Activated CD4-positive, alpha-beta T cell treated with anti-CD3 and anti-CD28 coated beads, Interleukin-2, amount 10 ng/mL, durations not matched to agents 24 days and 14 days (primary cell): ENCODE results near the gene PPP6R2. TPM values are rescaled to one million over a fixed set of nuclear protein-coding genes. Genes with fewer than 3 reads are reported as not detected.

ENCODE experiments used
- DNase-seq: peaks from one replicate; pipeline ENCODE4 v3.0.0; 2022
- H3K27ac Mint-ChIP-seq: one replicate; pipeline ENCODE4 v1.8.0; 2022; ENCODE audit warnings: mild to moderate bottlenecking, mixed read lengths
- H3K27me3 Mint-ChIP-seq: one replicate; pipeline ENCODE4 v1.8.0; 2022; ENCODE audit warnings: mixed read lengths
- H3K36me3 Mint-ChIP-seq: one replicate; pipeline ENCODE4 v1.8.0; 2022; ENCODE audit warnings: low read depth, mild to moderate bottlenecking, mixed read lengths
- H3K4me1 Mint-ChIP-seq: one replicate; pipeline ENCODE4 v1.8.0; 2021; ENCODE audit warnings: mixed read lengths
- H3K4me3 Mint-ChIP-seq: one replicate; pipeline ENCODE4 v1.8.0; 2022; ENCODE audit warnings: mild to moderate bottlenecking, moderate library complexity, mixed read lengths
- H3K9me3 Mint-ChIP-seq: one replicate; pipeline ENCODE4 v1.8.0; 2021; ENCODE audit warnings: mixed read lengths
- intact Hi-C: fragments of 100-400 bp; cut with micrococcal nuclease; formaldehyde crosslinking; loops from one replicate; pipeline ENCODE4 v1.15.1; 2023
- total RNA-seq: library from RNA; stranded (reverse); gene quantifications from 2 replicates; pipeline ENCODE4 v1.2.3, GENCODE V29; 2022

Gene PPP6R2
- total RNA-seq, 1 donor from 2014 or later: 44.0 TPM

DNA sequence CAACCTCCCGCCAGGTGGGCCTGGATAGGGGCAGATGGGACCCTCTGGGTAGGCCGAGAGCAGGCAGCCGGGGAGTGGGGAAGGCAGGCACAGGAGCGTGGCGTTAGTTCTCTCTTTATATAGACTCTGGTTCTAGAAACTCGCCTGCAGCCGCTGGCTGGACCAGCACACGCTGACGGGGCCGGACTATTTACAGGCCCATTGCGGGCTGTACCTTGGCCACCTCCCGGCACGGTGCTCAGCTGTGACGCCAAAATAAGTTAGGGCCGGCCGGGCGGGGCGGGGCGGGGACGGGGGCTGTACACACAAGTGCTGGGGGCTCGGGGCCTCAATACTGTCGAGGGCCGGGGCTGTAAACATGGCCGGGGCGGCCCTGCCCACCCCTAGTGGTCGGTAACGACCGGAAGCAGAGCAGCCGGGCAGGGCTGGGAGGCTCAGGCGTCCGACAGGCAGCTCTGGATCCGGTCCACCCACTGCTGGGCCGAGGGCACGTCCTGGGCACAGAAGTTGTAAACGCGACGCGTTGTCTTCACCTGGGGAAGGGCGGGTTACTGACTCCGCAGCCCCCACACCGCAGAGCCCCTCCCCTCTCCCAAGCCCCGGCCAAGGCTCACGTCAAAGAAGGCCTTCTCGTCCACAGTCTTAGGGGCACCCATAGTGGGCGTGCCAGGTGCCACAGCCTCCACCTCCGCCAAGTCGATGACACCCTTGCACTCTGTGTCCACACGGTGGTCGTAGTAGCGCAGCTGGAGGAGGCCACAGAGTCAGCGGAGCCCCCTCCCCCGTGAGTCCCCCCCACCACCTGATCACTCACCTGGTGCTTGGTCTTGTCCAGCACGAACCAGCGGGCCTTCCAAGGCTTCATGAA is 103.8 kb downstream of the PPP6R2 start:
- peaks cover 42% of the 10 kb centered on the region for H3K36me3 Mint-ChIP-seq
- H3K4me1 Mint-ChIP-seq: peaks cover 4% of the 10 kb centered on the region
- H3K4me3 Mint-ChIP-seq: no peak overlapping the region
- no peaks in the 10 kb centered on the region for H3K9me3 Mint-ChIP-seq
- no peaks in the 10 kb centered on the region for H3K27me3 Mint-ChIP-seq
- no peak for DNase-seq
- no peak overlapping the region for H3K27ac Mint-ChIP-seq
- intact Hi-C loops: no loop called here

DNA sequence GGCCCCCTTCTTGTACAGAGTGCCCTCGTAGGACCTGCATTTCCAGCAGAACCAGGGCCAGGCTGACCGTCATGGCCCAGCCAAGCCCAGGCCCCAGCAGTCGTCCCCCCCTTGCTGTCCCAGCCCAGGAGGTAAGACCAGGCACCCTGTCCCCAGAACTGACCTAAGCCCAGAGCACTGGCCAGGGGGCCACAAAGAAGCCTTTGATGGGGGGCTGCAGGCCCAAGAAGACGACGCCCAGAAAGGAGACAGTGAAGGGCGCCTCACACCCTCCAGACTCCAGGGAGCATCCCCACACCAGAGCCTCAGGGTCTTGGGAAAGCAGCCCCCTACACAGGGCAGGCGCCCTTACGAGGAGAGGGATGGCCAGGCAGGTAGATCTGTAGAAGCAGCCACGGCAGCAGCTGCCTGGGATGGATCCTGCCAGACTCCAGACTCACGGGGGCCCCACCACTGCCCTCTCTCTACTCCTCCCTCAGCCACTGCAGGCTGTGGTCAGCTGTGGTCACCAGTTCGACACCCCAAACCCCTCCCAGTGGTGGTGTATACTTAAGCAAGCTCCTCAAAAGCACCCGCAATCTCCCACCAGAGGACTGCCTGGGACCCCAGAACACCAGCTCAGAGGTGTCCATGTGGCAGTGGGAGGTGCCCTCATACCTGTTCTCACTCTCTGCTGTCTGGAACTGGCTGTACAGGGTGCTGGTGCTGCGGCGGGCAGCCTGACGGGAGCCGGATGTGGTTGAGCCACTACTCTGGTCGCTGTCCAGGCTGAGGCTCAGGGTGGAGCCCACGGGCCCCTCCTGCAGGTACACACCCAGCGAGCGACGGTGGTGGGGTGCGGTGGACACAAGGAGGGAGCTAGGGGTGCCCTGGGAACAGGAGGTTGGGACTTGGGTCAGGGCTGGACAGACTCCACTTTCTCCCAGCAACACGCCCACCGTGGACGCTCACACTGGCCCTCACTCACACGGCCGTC is 104.7 kb downstream of the PPP6R2 start:
- no peak overlapping the region for H3K4me3 Mint-ChIP-seq
- peaks cover 6% of the 10 kb centered on the region for H3K4me1 Mint-ChIP-seq
- no peaks in the 10 kb centered on the region for H3K9me3 Mint-ChIP-seq
- peaks cover 44% of the 10 kb centered on the region for H3K36me3 Mint-ChIP-seq
- intact Hi-C loops: no loop called here
- H3K27me3 Mint-ChIP-seq: no peaks in the 10 kb centered on the region
- H3K27ac Mint-ChIP-seq: no peak overlapping the region
- DNase-seq: no peak

DNA sequence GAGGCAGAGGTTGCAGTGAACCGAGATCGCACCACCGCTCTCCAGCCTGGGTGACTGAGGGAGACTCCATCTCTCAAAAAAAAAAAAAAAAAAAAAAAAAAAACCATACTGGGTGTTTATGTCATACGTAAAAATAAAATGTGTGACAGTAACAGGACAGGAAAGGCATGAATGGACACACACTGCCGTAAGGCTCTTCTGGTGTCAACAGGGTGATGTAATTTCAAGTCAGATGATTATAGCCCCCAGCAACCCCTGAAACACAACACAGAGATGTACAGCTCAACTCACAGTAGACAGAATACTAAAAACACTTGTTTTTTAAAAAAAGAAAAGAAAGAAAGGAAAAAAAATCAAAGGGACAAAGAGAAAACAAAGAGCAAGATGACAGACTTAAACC is 109.5 kb downstream of the PPP6R2 start:
- Mint-ChIP-seq H3K9me3 (no peaks in the 10 kb centered on the region), H3K4me1 (peaks cover 13% of the 10 kb centered on the region), H3K27me3 (no peaks in the 10 kb centered on the region), H3K4me3 (no peak overlapping the region), H3K36me3 (peaks cover 45% of the 10 kb centered on the region), H3K27ac (peak overlapping the region; percentile 54)
- DNase-seq: no peak
- intact Hi-C loops: loop anchor here (5.0 kb wide), 1 partner anchor 55 kb away; the partner anchor contains the start of genes LMF2 and NCAPH2

DNA sequence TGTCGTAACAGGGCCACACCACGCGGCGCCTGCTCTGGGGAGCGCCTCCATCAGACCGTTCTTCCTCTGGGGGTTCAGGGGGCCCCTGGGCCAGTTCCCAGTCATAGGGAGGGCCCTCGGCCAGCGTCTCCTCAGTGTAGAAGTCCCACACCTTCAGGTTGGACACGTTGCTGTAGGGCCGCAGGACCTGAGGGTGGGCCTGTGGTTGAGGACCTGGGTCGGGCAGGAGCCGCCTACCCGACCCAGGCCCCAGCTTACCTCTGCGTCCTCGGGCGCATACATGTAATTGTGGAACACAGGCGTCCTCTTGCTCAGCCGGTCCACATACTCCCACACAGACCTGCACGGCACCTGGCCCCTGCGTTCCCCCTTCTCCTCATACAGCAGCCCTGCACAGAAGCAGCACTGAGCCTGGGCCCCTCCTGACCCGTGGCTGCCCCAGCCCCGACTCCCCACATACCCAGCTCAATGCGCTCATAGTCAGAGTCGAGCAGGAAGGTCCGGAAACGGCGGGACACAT is 111.5 kb downstream of the PPP6R2 start:
- Mint-ChIP-seq H3K27ac (no peak overlapping the region), H3K9me3 (no peaks in the 10 kb centered on the region), H3K27me3 (no peaks in the 10 kb centered on the region), H3K4me1 (peaks cover 11% of the 10 kb centered on the region), H3K4me3 (no peak overlapping the region), H3K36me3 (peaks cover 45% of the 10 kb centered on the region)
- no peak for DNase-seq
- intact Hi-C loops: loop anchor here (5.0 kb wide), 1 partner anchor 53 kb away; the partner anchor contains the start of genes LMF2 and NCAPH2

DNA sequence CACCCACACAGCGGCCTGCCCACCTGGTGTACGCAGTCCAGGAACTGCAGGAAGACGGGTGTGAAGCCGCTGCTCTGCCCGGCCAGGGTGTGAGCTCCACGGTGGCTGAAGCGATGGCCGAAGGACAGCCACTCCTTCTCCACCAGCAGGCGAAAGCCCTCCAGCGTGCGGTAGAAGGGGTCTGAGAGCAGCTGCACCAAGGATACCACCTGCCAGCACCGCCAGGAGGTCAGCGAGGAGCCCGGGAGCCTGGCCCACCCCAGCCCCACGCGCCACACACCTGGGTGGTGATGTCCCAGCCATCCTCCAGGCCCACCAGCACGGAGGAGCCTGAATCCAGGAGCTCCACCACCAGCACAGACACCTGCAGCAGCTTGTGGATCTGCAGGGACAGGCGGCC is 112.1 kb downstream of the PPP6R2 start:
- H3K4me3 Mint-ChIP-seq: no peak overlapping the region
- H3K4me1 Mint-ChIP-seq: peaks cover 9% of the 10 kb centered on the region
- H3K27me3 Mint-ChIP-seq: no peaks in the 10 kb centered on the region
- H3K36me3 Mint-ChIP-seq: peaks cover 43% of the 10 kb centered on the region
- H3K27ac Mint-ChIP-seq: no peak overlapping the region
- intact Hi-C loops: no loop called here
- no peaks in the 10 kb centered on the region for H3K9me3 Mint-ChIP-seq
- no peak for DNase-seq

- DNase-seq: no peak
- peaks cover 9% of the 10 kb centered on the region for H3K4me1 Mint-ChIP-seq
- no peaks in the 10 kb centered on the region for H3K27me3 Mint-ChIP-seq
- no peak overlapping the region for H3K4me3 Mint-ChIP-seq
- intact Hi-C loops: no loop called here
- no peaks in the 10 kb centered on the region for H3K9me3 Mint-ChIP-seq
- H3K27ac Mint-ChIP-seq: no peak overlapping the region
- H3K36me3 Mint-ChIP-seq: peaks cover 43% of the 10 kb centered on the region
These were observed 112.9 kb downstream of the PPP6R2 start for GRCh38 chr22:50456026-50456425.

GRCh38 chr22:50456466-50457234 is 113.5 kb downstream of the PPP6R2 start:
- H3K36me3 Mint-ChIP-seq: peaks cover 40% of the 10 kb centered on the region
- peak; percentile 72 for DNase-seq
- peaks cover 9% of the 10 kb centered on the region for H3K4me1 Mint-ChIP-seq
- no peaks in the 10 kb centered on the region for H3K27me3 Mint-ChIP-seq
- H3K9me3 Mint-ChIP-seq: no peaks in the 10 kb centered on the region
- no peak overlapping the region for H3K4me3 Mint-ChIP-seq
- intact Hi-C loops: no loop called here
- H3K27ac Mint-ChIP-seq: no peak overlapping the region

DNA sequence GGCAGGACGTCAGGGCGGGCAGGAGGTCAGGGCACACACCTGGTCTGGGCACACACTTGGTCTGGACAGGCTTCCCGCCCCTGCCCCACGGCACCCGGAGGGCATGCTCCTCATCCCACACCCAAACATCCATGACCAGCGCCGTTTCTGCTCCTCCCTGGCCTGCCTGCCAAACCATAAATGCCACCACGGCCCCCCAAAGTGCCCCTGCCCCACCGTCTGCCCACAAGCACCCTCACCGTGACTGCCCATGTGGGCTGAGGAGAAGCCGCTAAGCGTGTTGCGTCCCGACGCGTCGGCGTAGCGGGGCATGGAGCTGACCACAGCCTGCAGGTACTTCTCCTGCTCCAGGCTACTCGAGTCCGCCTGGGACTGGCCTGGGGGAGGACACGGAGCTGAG is 115.9 kb downstream of the PPP6R2 start:
- Mint-ChIP-seq H3K27ac (no peak overlapping the region), H3K9me3 (no peaks in the 10 kb centered on the region), H3K4me1 (peaks cover 1% of the 10 kb centered on the region), H3K27me3 (no peaks in the 10 kb centered on the region), H3K4me3 (no peak overlapping the region), H3K36me3 (peaks cover 39% of the 10 kb centered on the region)
- no peak for DNase-seq
- intact Hi-C loops: no loop called here

- Mint-ChIP-seq H3K4me1 (peaks cover 1% of the 10 kb centered on the region), H3K27ac (no peak overlapping the region), H3K36me3 (peaks cover 41% of the 10 kb centered on the region), H3K4me3 (no peak overlapping the region), H3K9me3 (no peaks in the 10 kb centered on the region), H3K27me3 (no peaks in the 10 kb centered on the region)
- no peak for DNase-seq
- intact Hi-C loops: no loop called here
These were observed 116.5 kb downstream of the PPP6R2 start for GRCh38 chr22:50459496-50460140.

- H3K4me3 Mint-ChIP-seq: no peak overlapping the region
- DNase-seq: no peak
- H3K27me3 Mint-ChIP-seq: no peaks in the 10 kb centered on the region
- peaks cover 43% of the 10 kb centered on the region for H3K36me3 Mint-ChIP-seq
- H3K27ac Mint-ChIP-seq: no peak overlapping the region
- H3K9me3 Mint-ChIP-seq: no peaks in the 10 kb centered on the region
- H3K4me1 Mint-ChIP-seq: peaks cover 1% of the 10 kb centered on the region
- intact Hi-C loops: no loop called here
These were observed 117.8 kb downstream of the PPP6R2 start for GRCh38 chr22:50460938-50461337.

DNA sequence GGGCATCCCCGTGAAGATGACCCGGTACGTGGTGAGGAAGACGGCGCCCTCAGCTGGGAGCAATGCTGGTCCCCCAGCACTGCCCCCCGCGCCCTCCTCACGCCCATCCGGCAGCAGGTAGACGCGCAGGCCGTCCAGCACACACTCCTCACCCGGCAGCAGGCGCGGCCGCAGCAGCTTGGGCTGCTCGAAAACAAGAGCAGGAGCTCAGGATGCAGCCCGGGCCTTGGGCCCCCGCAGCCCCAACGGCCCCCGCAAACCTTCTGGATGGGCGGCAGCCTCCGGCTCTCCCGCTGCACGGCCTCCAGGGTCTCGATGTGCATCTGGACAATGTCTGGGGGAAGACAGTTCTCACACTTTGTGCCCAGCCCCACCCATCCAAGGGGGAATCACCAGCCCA is 118.4 kb downstream of the PPP6R2 start:
- no peak for DNase-seq
- Mint-ChIP-seq H3K9me3 (no peaks in the 10 kb centered on the region), H3K36me3 (peaks cover 45% of the 10 kb centered on the region), H3K4me3 (no peak overlapping the region), H3K27ac (no peak overlapping the region), H3K4me1 (peaks cover 1% of the 10 kb centered on the region), H3K27me3 (no peaks in the 10 kb centered on the region)
- intact Hi-C loops: no loop called here

DNA sequence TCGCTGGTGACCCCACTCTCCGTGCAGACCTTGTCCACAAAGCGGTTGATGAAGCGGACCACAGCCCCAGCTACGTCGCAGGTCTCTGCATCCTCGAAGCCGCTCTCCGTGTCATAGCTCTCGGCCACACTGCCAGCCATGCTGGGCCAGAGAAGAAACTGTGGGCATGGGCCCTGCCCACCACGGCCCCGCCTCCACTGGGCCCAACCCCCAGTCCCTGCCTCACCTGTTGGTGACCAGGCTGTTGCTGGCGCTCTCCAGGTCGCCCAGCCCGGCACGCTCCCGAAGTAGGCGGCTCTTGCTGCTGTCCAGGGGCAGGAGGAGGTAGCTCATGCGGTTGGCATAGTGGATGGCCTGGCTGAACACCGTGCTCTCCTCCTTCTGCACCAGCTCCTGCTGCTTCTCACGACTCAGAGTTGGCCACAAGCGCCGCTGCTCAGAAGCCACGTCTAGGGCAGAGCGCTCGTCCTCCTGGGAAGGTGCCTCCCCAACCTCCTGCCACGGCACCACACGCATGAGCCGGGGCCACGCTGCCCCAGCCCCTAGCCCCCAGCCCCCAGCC is 118.9 kb downstream of the PPP6R2 start:
- intact Hi-C loops: no loop called here
- no peak for DNase-seq
- peaks cover 46% of the 10 kb centered on the region for H3K36me3 Mint-ChIP-seq
- H3K27me3 Mint-ChIP-seq: no peaks in the 10 kb centered on the region
- no peak overlapping the region for H3K27ac Mint-ChIP-seq
- H3K4me1 Mint-ChIP-seq: peaks cover 6% of the 10 kb centered on the region
- H3K9me3 Mint-ChIP-seq: no peaks in the 10 kb centered on the region
- no peak overlapping the region for H3K4me3 Mint-ChIP-seq
